ENCODE data around the gene ZNF701. TPM values are rescaled to one million over a fixed set of nuclear protein-coding genes. Genes with fewer than 3 reads are reported as not detected.
"Not testable (repeated sequence)": the region's sequence is repeated elsewhere in the genome, so short reads cannot be mapped to it uniquely, and the experiment has no call there.

ZNF701 gene
- total RNA-seq, 2 experiments from 2014 or later: 34.3 to 35.8 TPM

- no peak for DNase-seq
- H3K27ac Mint-ChIP-seq: no peak overlapping the region
- CTCF ChIA-PET: no interaction called here
- peaks cover 70% of the 10 kb centered on the region for H3K36me3 Mint-ChIP-seq (ENCODE audit: low read depth)
- no peak overlapping the region for H3K4me3 Mint-ChIP-seq
- peaks cover 40% of the 10 kb centered on the region for H3K4me1 Mint-ChIP-seq (ENCODE audit: low read depth)
- H3K9me3 Mint-ChIP-seq (ENCODE audit: insufficient read depth): peaks cover 32% of the 10 kb centered on the region
- ATAC-seq: no peak
- POLR2A ChIA-PET: no interaction called here
- no peaks in the 10 kb centered on the region for H3K27me3 Mint-ChIP-seq (ENCODE audit: low read depth)
Observed at GRCh38 chr19:52603558-52604207, 33.6 kb downstream of the ZNF701 start.

- CTCF ChIA-PET: no interaction called here
- Mint-ChIP-seq H3K9me3 (ENCODE audit: insufficient read depth) (peaks cover 40% of the 10 kb centered on the region), H3K36me3 (ENCODE audit: low read depth) (peaks cover 87% of the 10 kb centered on the region), H3K4me1 (ENCODE audit: low read depth) (no peaks in the 10 kb centered on the region), H3K27ac (no peak overlapping the region), H3K4me3 (no peak overlapping the region), H3K27me3 (ENCODE audit: low read depth) (no peaks in the 10 kb centered on the region)
- POLR2A ChIA-PET: no interaction called here
- ATAC-seq: no peak
- no peak for DNase-seq
Observed at GRCh38 chr19:52613299-52613906, 43.3 kb downstream of the ZNF701 start.

- H3K4me1 Mint-ChIP-seq (ENCODE audit: low read depth): peaks cover 17% of the 10 kb centered on the region
- no peaks in the 10 kb centered on the region for H3K27me3 Mint-ChIP-seq (ENCODE audit: low read depth)
- H3K9me3 Mint-ChIP-seq (ENCODE audit: insufficient read depth): peaks cover 32% of the 10 kb centered on the region
- H3K4me3 Mint-ChIP-seq: no peak overlapping the region
- DNase-seq: no peak
- no peak for ATAC-seq
- CTCF ChIA-PET: no interaction called here
- peaks cover 32% of the 10 kb centered on the region for H3K36me3 Mint-ChIP-seq (ENCODE audit: low read depth)
- H3K27ac Mint-ChIP-seq: peak overlapping the region; percentile 24
- POLR2A ChIA-PET: no interaction called here
Observed at GRCh38 chr19:52621376-52621775, 51.3 kb downstream of the ZNF701 start.

GRCh38 chr19:52622261-52622660, 52.2 kb downstream of the ZNF701 start:
- Mint-ChIP-seq H3K4me1 (ENCODE audit: low read depth) (peaks cover 17% of the 10 kb centered on the region), H3K36me3 (ENCODE audit: low read depth) (peaks cover 24% of the 10 kb centered on the region), H3K27ac (no peak overlapping the region), H3K4me3 (no peak overlapping the region), H3K27me3 (ENCODE audit: low read depth) (no peaks in the 10 kb centered on the region), H3K9me3 (ENCODE audit: insufficient read depth) (peaks cover 24% of the 10 kb centered on the region)
- CTCF ChIA-PET: interaction anchor here (0.6 kb wide), 1 partner anchor 14 kb away, joined by 3 read pairs; no protein-coding TSS in a partner anchor
- no peak for ATAC-seq
- POLR2A ChIA-PET: interaction anchor here (1.9 kb wide), 1 partner anchor 16 kb away, joined by 7 read pairs; the partner anchor contains the start of gene ZNF83
- no peak for DNase-seq

DNA sequence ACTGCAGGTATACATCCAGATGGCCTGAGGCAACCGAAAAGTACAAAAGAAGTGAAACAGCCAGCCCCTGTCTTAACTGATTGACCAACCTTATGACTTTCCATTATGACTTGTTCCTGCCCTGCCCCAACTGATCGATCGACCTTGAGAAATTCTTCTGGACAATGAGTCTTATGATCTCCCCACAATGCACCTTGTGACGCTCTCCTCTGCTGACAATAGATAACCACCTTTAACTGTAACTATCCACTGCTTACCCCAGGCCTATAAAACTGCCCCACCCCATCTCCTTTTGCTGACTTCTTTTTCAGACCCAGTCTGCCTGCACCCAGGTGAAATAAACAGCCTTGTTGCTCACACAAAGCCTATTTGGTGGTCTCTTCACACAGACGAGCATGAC, 56.8 kb downstream of the ZNF701 start:
- H3K4me3 Mint-ChIP-seq: no peak overlapping the region
- peaks cover 40% of the 10 kb centered on the region for H3K36me3 Mint-ChIP-seq (ENCODE audit: low read depth)
- DNase-seq: no peak
- no peaks in the 10 kb centered on the region for H3K27me3 Mint-ChIP-seq (ENCODE audit: low read depth)
- no peak overlapping the region for H3K27ac Mint-ChIP-seq
- peaks cover 7% of the 10 kb centered on the region for H3K9me3 Mint-ChIP-seq (ENCODE audit: insufficient read depth)
- CTCF ChIA-PET: no interaction called here
- POLR2A ChIA-PET: interaction anchor here (1.0 kb wide), 1 partner anchor 1271 kb away, joined by 3 read pairs; no protein-coding TSS in a partner anchor
- no peak for ATAC-seq
- H3K4me1 Mint-ChIP-seq (ENCODE audit: low read depth): peaks cover 4% of the 10 kb centered on the region

- H3K4me1 Mint-ChIP-seq (ENCODE audit: low read depth); ATAC-seq; H3K9me3 Mint-ChIP-seq (ENCODE audit: insufficient read depth); H3K27me3 Mint-ChIP-seq (ENCODE audit: low read depth); CTCF ChIA-PET; H3K4me3 Mint-ChIP-seq; H3K27ac Mint-ChIP-seq; DNase-seq: not testable (repeated sequence)
- POLR2A ChIA-PET: interaction anchor here (1.0 kb wide), 1 partner anchor 1271 kb away, joined by 3 read pairs; no protein-coding TSS in a partner anchor
- peaks cover 45% of the 10 kb centered on the region for H3K36me3 Mint-ChIP-seq (ENCODE audit: low read depth)
Observed at GRCh38 chr19:52627441-52627840, 57.4 kb downstream of the ZNF701 start.

DNA sequence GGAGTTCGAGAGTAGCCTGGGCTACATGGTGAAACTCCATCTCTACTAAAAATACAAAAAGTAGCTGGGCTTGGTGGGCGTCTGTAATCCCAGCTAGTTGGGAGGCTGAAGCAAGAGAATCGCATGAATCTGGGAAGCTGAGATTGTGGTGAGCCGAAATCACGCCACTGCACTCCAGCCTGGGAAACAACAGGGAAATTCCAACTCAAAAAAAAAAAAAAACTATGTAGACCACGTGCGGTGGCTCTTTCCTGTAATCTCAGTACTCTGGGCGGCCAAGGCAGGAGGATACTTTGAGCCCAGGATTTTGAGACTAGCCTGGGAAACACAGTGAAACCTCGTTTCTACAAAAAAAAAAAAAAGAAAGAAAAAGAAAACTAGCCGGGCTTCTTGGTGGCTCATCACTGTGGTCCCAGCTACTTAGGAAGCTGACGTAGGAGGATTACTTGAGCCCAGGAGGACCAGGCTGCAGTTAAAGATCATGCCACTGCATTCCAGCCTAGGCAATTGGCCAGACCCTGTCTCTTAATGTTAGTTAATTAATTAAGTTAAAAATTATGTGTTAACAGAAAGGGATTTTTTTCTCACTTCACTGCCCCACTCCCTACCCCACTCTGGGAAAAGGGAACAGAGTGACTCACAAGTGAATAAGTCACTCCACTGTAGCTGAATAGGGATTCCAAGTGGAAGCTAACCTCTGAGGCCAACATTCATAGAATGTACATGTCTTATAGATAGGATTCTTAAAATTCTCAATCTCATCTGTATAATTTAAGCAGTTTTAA, 65.9 kb downstream of the ZNF701 start:
- DNase-seq: no peak
- no peak for ATAC-seq
- Mint-ChIP-seq H3K4me1 (ENCODE audit: low read depth) (peaks cover 17% of the 10 kb centered on the region), H3K9me3 (ENCODE audit: insufficient read depth) (peaks cover 16% of the 10 kb centered on the region), H3K27me3 (ENCODE audit: low read depth) (no peaks in the 10 kb centered on the region), H3K36me3 (ENCODE audit: low read depth) (peaks cover 54% of the 10 kb centered on the region), H3K4me3 (peak overlapping the region; percentile 22), H3K27ac (no peak overlapping the region)
- POLR2A ChIA-PET: no interaction called here
- CTCF ChIA-PET: interaction anchor here (0.6 kb wide), 1 partner anchor 13 kb away, joined by 3 read pairs; no protein-coding TSS in a partner anchor

Other genes with a start within 250 kb of the ZNF701 start
- gene ZNF610, start 234.0 kb upstream of the ZNF701 start, total RNA-seq: 1 to 10 TPM; 1.5 to 1.6 TPM
- gene ZNF880, start 200.4 kb upstream of the ZNF701 start, total RNA-seq: 10 to 100 TPM; 15.0 to 17.6 TPM
- gene ZNF528, start 172.4 kb upstream of the ZNF701 start, total RNA-seq: 10 to 100 TPM; 13.0 to 14.7 TPM
- not detected for gene ZNF534, start 141.1 kb upstream of the ZNF701 start, total RNA-seq
- 1 to 10 TPM; 1.4 to 1.9 TPM for gene ZNF578, start 116.7 kb upstream of the ZNF701 start, total RNA-seq
- 10 to 100 TPM; 47.0 to 50.0 TPM for gene ZNF808, start 42.6 kb upstream of the ZNF701 start, total RNA-seq
- 10 to 100 TPM; 51.5 to 53.5 TPM for gene ZNF83, start 68.1 kb downstream of the ZNF701 start, total RNA-seq
- gene ZNF611, start 164.8 kb downstream of the ZNF701 start, total RNA-seq: 10 to 100 TPM; 38.9 to 41.0 TPM
- gene ZNF600, start 216.5 kb downstream of the ZNF701 start, total RNA-seq: 10 to 100 TPM; 18.2 to 20.5 TPM